ENCODE results near the gene TOM1. TPM values are rescaled to one million over a fixed set of nuclear protein-coding genes. Genes with fewer than 3 reads are reported as not detected.

The TOM1 gene
- polyA plus RNA-seq (2012; ENCODE audit: low read depth, missing spikeins), result 17.6 TPM

DNA sequence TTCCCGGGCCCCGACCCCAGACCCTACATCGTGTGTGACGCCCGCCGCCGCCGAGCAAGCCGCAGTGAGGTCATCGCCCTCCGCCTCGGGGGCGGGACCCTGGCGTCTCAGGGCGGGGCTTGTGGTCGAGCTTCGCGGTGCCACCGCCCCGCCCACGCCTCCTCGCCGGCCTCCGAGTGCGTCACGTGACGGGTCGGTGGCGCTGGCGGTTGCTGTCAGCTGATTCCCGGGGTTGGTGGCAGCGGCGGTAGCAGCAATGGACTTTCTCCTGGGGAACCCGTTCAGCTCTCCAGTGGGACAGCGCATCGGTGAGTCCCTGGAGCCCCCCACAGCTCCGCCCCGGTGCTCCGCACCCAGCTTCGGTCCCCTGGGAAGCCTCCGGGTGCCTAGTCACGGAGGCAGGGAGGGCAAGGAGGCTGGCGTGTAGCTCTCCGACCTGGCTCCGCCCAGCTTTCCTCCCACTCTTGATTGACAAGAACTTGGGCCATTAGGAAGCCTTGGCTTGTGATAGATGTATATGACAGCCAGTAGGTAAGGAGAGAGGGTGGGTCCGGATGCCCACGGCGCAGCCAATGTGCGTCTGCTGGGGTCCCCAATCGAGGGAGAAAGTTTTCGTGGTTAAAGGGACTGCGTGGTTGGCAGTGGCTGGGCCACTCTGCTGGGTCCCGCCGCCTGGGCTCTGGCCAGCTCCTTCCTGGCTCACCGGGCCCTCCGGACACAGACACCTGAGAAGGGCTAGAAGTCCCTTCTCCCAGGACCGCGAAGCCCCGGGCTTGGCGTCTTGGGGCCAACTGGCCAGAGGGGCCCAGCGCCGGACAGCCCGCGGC lies at the start of gene TOM1:
TSS of gene TOM1 (plus strand) at position 222 of the 827 bp plus-strand sequence. CDS start at position 257, 35 bp downstream.
- DNase-seq (ENCODE audit: insufficient read length, low spot score) (peak; percentile 93), FAIRE-seq (peak; percentile 94)
- TF ChIP-seq POU2F2 (IDR thresholded peaks at IDR 0.05; ENCODE audit: low read depth, low read length), result peak; percentile 61; the same call in 1 of the 2 replicates
- peak; percentile 60 for TF ChIP-seq POLR2AphosphoS5 (IDR thresholded peaks at IDR 0.05; ENCODE audit: low read depth, low read length)
- peak; percentile 9 for TF ChIP-seq PAX5 (IDR thresholded peaks at IDR 0.05; ENCODE audit: insufficient read depth, low read length, severe bottlenecking)
- no peak; the same call in 1 of the 2 replicates for TF ChIP-seq POLR2A (IDR thresholded peaks at IDR 0.05; ENCODE audit: low read depth, low read length)
- 0 out of 2 replicates have a peak, but pooled peaks have one; percentile 29 for TF ChIP-seq TAF1 (IDR thresholded peaks at IDR 0.05; ENCODE audit: low read depth, low read length)

DNA sequence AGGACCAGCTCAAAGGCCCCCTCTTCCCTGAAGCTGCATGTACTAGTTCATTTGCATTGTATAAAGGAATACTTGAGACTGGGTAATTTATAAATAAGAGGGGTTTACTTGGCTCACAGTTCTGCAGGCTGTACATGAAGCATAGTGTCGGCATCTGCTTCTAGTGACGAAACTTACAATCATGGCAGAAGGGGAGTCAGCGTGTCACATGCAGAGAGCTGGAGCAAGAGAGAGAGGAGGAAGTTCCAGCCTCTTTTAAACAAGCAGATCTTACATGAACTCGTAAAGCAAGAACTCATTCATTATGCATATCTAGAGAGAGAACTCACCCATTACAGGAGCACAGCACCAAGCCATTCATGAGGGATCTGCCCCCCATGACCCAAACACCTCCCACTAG lies 49.5 kb upstream of the TOM1 start:
- TF ChIP-seq PAX5 (IDR thresholded peaks at IDR 0.05; ENCODE audit: insufficient read depth, low read length, severe bottlenecking) (no peak), TAF1 (IDR thresholded peaks at IDR 0.05; ENCODE audit: low read depth, low read length) (no peak), POLR2A (IDR thresholded peaks at IDR 0.05; ENCODE audit: low read depth, low read length) (no peak), POU2F2 (IDR thresholded peaks at IDR 0.05; ENCODE audit: low read depth, low read length) (no peak), SPI1 (IDR thresholded peaks at IDR 0.05; ENCODE audit: low read depth, low read length) (no peak), POLR2AphosphoS5 (IDR thresholded peaks at IDR 0.05; ENCODE audit: low read depth, low read length) (no peak)
- DNase-seq (ENCODE audit: insufficient read length, low spot score), result no peak
- FAIRE-seq, result no peak

DNA sequence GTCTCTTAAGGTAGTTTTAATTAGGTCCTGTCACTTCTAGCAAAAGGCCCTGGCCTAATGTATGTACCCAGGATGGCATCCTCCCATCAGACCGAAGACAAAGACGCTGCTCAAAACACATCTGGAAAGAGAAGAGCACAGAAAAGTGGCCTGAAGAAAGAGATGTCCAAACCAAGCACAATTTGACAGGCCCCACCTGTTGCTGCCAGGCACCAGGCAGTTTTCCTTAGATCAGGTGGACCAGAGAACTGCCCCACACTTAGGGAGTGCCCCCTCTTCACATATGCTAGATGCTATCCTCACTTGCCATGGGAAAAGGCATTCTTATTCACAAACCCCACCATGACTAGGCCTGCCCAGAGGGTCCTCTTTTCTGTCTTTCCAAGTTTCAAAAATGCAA lies 45.7 kb upstream of the TOM1 start:
- DNase-seq (ENCODE audit: insufficient read length, low spot score) (no peak), FAIRE-seq (no peak)
- TF ChIP-seq TAF1 (IDR thresholded peaks at IDR 0.05; ENCODE audit: low read depth, low read length), result no peak
- TF ChIP-seq POLR2AphosphoS5 (IDR thresholded peaks at IDR 0.05; ENCODE audit: low read depth, low read length), result no peak
- TF ChIP-seq POU2F2 (IDR thresholded peaks at IDR 0.05; ENCODE audit: low read depth, low read length), result no peak
- no peak for TF ChIP-seq POLR2A (IDR thresholded peaks at IDR 0.05; ENCODE audit: low read depth, low read length)
- no peak for TF ChIP-seq SPI1 (IDR thresholded peaks at IDR 0.05; ENCODE audit: low read depth, low read length)
- no peak for TF ChIP-seq PAX5 (IDR thresholded peaks at IDR 0.05; ENCODE audit: insufficient read depth, low read length, severe bottlenecking)

DNA sequence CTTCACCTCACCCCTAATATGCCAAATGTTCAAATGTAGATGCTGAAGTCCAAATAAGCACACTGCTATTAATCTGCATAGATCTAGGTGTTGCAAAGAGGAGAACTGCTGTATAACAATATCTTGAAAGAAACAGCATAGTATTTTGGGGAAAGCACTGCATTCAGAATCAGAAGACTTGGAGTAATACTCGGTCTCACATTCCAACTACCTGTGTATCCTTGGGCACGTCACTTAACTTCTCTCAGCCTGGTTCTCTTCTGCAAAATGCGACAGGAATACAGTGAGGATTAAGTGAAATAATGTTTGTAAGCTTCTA lies 42.7 kb upstream of the TOM1 start:
- TF ChIP-seq TAF1 (IDR thresholded peaks at IDR 0.05; ENCODE audit: low read depth, low read length) (no peak), SPI1 (IDR thresholded peaks at IDR 0.05; ENCODE audit: low read depth, low read length) (no peak), POLR2AphosphoS5 (IDR thresholded peaks at IDR 0.05; ENCODE audit: low read depth, low read length) (no peak), POU2F2 (IDR thresholded peaks at IDR 0.05; ENCODE audit: low read depth, low read length) (no peak), PAX5 (IDR thresholded peaks at IDR 0.05; ENCODE audit: insufficient read depth, low read length, severe bottlenecking) (no peak), POLR2A (IDR thresholded peaks at IDR 0.05; ENCODE audit: low read depth, low read length) (no peak)
- DNase-seq (ENCODE audit: insufficient read length, low spot score) (no peak), FAIRE-seq (peak; percentile 28)

DNA sequence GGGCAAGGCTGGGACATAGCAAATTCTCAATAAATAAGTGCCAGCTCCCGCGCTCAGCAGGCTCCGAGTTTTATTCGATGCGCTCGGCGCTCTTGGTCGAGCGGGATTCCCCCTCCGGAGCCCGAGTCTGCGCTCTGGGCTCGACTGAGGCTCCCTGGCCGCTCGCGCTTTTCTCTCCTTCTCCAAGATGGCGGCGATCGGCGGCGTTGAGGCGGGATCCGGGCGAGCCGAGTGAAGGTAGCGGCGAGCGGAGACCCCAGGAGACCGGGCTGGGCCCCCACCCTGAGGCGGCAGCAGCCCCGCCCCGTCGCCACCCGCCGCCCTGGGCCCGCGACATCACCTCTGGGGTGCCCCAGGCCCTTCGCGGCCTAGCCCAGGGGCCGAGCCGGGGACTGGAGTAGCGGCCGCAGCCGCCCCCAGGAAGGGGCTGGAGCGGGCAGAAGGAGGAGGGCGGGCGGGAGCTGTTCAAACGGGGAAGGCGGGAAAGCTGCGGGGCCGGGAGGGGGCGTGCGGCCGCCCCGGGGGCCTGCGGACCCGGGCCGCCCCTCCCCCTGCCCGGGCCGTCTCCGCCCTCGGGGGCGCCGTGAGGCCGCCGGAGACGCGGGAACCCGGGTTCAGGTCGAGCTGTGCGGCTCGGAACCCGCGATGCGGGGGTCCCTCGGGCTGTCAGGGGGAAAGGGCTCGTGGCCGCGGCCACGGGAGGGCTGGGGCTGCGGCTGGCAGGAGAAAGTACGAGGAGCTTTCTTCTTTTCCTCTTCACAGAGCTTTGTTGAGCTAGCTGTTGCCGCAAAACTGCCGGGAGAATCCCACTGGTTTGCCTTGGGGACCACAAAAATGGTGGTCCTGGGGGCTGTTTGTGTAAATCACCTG lies 42.1 kb upstream of the TOM1 start, which contains the start of gene HMGXB4:
TSS of gene HMGXB4 (plus strand) at position 173 of the 870 bp plus-strand sequence. CDS start 4,898 bp downstream, outside the sequence.
- FAIRE-seq (peak; percentile 72), DNase-seq (ENCODE audit: insufficient read length, low spot score) (peak; percentile 84)
- TF ChIP-seq POU2F2 (IDR thresholded peaks at IDR 0.05; ENCODE audit: low read depth, low read length) (0 out of 2 replicates have a peak, but pooled peaks have one; percentile 31), SPI1 (IDR thresholded peaks at IDR 0.05; ENCODE audit: low read depth, low read length) (no peak), PAX5 (IDR thresholded peaks at IDR 0.05; ENCODE audit: insufficient read depth, low read length, severe bottlenecking) (no peak), TAF1 (IDR thresholded peaks at IDR 0.05; ENCODE audit: low read depth, low read length) (peak; percentile 87; the same call in 1 of the 2 replicates), POLR2AphosphoS5 (IDR thresholded peaks at IDR 0.05; ENCODE audit: low read depth, low read length) (peak; percentile 34; the same call in 1 of the 2 replicates), POLR2A (IDR thresholded peaks at IDR 0.05; ENCODE audit: low read depth, low read length) (no peak)

DNA sequence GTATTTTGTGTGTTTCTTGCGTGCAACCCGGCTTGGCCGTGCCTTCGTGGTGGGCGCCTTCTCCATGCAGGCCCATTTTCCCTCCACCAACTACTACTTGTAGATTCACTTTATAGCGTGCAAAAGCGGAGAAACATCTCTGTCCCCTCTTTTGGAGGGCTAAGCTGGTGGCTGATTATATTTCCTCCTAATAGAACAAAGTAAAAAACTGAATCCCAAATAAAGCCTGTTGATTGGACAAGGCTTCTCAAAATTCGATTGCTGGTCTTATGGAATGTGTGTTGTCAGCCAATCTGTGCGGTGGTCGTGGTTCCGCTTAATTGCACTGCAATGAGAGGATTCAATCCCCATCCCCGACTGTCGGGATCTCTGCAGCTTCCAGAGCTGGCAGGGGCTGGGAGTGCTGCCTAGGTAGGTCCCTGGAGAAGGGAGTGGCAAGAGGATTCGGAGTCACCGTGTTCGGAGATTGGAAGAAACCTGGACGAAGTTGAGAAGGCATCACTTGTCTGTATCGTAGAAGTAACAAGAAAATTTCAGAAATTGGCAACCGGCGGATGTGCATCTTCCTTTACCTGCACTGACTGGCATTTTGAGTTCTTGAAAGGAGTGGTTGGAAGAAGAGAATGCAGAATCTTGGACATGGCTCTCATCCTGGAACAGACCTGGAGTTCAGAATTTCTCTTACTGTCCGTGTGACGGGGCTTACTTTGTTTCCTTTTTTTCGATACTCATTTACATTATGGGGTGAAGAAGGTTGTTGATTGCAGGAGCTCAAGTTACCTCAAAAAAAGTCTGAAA lies 41.3 kb upstream of the TOM1 start:
- no peak for TF ChIP-seq PAX5 (IDR thresholded peaks at IDR 0.05; ENCODE audit: insufficient read depth, low read length, severe bottlenecking)
- DNase-seq (ENCODE audit: insufficient read length, low spot score) (no peak), FAIRE-seq (peak; percentile 57)

DNA sequence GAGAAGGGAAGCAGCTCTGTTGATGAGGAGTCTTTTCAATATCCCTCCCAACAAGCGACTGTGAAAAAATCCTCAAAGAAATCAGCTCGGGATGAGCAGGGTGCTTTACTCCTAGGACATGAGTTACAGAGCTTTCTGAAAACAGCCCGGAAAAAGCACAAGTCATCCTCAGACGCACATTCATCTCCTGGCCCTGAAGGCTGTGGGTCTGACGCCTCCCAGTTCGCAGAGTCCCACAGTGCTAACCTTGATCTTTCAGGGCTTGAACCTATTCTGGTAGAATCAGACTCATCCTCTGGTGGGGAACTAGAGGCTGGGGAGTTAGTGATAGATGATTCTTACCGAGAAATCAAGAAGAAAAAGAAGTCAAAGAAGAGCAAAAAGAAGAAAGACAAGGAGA lies 34.7 kb upstream of the TOM1 start:
- no peak for TF ChIP-seq POLR2A (IDR thresholded peaks at IDR 0.05; ENCODE audit: low read depth, low read length)
- TF ChIP-seq SPI1 (IDR thresholded peaks at IDR 0.05; ENCODE audit: low read depth, low read length), result no peak
- no peak for FAIRE-seq

DNA sequence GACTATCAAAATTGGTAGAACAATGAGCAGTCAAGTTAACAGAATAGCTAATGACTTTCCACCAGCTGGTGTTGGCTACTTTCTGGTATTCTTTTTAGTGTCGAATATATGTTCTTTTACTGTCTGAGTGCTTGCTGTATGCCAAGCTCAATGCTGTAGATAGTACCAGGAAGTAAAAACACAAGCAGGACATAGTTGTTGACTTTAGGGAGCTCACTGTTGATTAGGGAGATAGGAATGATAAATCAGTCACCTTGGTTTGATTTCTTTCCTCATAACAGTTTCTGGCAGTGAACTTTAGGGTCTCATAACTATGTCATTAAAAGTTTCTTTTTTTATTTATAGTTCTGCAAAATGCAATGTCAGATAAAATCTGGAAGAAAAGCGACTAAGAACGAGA lies 33.4 kb upstream of the TOM1 start:
- FAIRE-seq (peak; percentile 9), DNase-seq (ENCODE audit: insufficient read length, low spot score) (no peak)
- TF ChIP-seq SPI1 (IDR thresholded peaks at IDR 0.05; ENCODE audit: low read depth, low read length) (no peak), POU2F2 (IDR thresholded peaks at IDR 0.05; ENCODE audit: low read depth, low read length) (no peak), TAF1 (IDR thresholded peaks at IDR 0.05; ENCODE audit: low read depth, low read length) (no peak)

More for the DNA sequence above, 34.7 kb upstream of the TOM1 start:
- no peak for DNase-seq (ENCODE audit: insufficient read length, low spot score)

DNA sequence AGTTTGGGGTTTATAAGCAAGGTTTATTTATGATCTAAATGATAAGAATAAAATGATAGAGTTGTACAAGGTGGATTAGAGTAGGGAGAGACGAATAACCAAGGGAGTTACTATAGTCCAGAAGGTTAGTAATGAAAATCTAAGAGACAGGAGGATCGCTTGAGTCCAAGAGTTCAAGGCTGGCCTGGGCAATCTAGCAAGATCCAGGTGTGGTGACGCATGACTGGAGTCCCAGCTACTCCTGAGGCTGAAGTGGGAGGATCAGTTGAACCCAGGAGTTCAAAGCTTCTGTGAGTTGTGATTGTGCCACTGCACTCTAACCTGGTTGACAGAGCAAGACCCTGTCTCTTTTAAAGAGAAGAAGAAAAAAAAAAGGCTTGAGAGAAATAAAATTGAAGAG lies 30.1 kb upstream of the TOM1 start:
- FAIRE-seq, result no peak
- no peak for DNase-seq (ENCODE audit: insufficient read length, low spot score)
- TF ChIP-seq TAF1 (IDR thresholded peaks at IDR 0.05; ENCODE audit: low read depth, low read length) (no peak), POU2F2 (IDR thresholded peaks at IDR 0.05; ENCODE audit: low read depth, low read length) (no peak), POLR2AphosphoS5 (IDR thresholded peaks at IDR 0.05; ENCODE audit: low read depth, low read length) (no peak), POLR2A (IDR thresholded peaks at IDR 0.05; ENCODE audit: low read depth, low read length) (no peak), SPI1 (IDR thresholded peaks at IDR 0.05; ENCODE audit: low read depth, low read length) (no peak), PAX5 (IDR thresholded peaks at IDR 0.05; ENCODE audit: insufficient read depth, low read length, severe bottlenecking) (no peak)
